Choroid plexus epithelial cell (primary cell): ENCODE data around the gene HAAO.
A peak's percentile ranks its signal among the peaks of the same experiment; 100 is the strongest.
"Not testable (repeated sequence)": the region's sequence is repeated elsewhere in the genome, so short reads cannot be mapped to it uniquely, and the experiment has no call there.

ENCODE experiments used
- DNase-seq: peaks from one replicate; pipeline ENCODE4 v3.0.0-alpha.2; 2010; ENCODE audit warnings: low read depth
- H3K4me3 ChIP-seq: 2 replicates; pipeline ENCODE4 v1.5.1; 2011; ENCODE audit warnings: low read depth, mild to moderate bottlenecking, control low read depth, low read length, moderate library complexity
- TF ChIP-seq, protein P1 (sequence below): conservative IDR thresholded peaks from 2 replicates; pipeline ENCODE4 v1.5.1; 2011; ENCODE audit warnings: low read depth, mild to moderate bottlenecking, control low read depth, inconsistent platforms, low read length, moderate library complexity

The HAAO gene

DNA sequence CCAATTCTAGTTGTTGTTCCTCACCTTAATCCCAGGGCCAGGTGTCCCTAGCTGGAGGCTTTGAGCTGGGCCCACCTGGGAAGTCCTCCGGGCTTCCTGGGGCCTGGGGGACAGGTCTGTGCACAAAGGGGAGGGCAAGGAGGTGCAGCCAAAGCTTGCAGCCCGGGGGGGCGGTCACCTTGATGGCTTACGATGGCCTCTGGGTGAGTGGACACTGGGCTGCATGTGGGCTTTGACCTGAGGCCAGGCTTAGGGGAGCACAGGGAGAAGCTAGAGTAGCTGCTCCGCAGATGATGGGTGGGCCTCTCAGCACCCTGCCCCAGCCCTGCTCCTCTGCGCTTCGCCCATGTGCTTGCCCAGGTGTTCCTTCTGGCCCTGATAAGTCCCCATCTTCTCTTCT lies 41.8 kb upstream of the HAAO start:
- TF ChIP-seq, protein P1, sequence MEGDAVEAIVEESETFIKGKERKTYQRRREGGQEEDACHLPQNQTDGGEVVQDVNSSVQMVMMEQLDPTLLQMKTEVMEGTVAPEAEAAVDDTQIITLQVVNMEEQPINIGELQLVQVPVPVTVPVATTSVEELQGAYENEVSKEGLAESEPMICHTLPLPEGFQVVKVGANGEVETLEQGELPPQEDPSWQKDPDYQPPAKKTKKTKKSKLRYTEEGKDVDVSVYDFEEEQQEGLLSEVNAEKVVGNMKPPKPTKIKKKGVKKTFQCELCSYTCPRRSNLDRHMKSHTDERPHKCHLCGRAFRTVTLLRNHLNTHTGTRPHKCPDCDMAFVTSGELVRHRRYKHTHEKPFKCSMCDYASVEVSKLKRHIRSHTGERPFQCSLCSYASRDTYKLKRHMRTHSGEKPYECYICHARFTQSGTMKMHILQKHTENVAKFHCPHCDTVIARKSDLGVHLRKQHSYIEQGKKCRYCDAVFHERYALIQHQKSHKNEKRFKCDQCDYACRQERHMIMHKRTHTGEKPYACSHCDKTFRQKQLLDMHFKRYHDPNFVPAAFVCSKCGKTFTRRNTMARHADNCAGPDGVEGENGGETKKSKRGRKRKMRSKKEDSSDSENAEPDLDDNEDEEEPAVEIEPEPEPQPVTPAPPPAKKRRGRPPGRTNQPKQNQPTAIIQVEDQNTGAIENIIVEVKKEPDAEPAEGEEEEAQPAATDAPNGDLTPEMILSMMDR: no peak
- no peak overlapping the region for H3K4me3 ChIP-seq
- no peak for DNase-seq

DNA sequence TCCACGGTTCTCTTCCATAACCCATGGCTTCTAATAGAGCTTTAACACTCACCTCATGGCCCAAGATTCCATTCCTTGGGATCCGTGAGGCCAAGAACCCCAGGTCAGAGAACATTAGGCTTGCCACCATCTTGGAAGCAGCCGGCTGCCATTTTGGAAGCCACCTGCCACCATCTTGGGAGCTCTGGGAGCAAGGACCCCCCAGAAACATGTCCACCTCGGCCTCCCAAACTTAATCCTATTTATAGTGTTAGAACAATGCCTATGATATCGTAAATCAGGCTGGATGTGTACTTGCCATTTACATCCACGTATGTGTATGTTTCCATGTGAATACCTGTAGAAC lies 39.9 kb upstream of the HAAO start:
- H3K4me3 ChIP-seq: no peak overlapping the region
- DNase-seq: no peak
- TF ChIP-seq, protein P1: no peak

DNA sequence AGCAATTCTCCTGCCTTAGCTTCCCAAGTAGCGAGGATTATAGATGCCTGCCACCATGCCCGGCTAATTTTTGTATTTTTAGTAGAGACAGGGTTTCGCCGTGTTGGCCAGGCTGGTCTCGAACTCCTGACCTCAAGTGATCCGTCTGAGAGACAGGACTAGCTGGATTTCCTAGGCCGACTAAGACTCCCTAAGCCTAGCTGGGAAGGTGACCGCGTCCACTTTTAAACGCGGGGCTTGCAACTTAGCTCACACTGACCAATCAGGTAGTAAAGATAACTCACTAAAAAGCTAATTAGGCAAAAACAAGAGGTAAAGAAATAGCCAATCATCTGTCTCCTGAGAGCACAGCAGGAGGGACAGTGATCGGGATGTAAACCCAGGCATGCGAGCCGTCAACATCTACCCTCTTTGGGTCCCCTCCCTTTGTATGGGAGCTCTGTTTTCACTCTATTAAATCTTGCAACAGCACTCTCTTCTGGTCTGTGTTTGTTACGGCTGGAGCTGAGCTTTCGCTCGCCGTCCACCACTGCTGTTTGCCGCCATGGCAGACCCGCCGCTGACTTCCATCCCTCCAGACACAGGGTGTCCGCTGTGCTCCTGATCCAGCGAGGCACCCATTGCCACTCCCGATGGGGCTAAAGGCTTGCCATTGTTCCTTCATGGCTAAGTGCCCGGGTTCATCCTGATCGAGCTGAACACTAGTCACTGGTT lies 39.3 kb upstream of the HAAO start:
- H3K4me3 ChIP-seq, DNase-seq: not testable (repeated sequence)

DNA sequence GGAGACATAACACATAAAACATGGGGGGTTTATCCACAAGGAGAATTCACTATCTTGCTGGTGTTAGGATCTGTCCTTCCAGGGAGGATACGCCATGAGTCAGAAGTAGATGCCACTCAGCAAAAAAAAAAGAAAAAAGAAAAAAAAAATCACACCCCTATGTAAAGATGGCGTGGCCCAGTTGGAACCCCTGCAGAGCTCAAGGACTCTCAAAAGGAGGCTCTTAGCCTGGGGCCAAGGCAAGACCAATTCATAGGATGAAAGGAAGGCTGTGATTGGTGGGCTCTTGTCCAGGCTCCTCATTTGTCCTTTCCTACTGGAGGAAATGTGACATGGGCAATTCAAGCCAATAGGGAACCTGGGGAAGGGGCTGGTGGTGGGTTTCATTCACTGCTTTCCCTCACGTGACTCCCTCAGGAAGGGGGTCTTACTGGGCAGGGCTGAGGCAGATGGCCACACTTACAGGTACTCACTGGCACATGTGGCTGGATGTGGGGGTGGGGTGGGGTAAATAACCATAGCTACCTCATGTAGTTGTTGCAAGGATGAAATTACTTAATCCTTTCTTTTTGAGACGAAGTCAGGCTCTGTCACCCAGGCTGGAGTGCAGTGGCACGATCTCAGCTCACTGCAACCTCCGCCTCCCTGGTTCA lies 38.7 kb upstream of the HAAO start:
- TF ChIP-seq, protein P1: no peak
- no peak overlapping the region for H3K4me3 ChIP-seq
- no peak for DNase-seq

DNA sequence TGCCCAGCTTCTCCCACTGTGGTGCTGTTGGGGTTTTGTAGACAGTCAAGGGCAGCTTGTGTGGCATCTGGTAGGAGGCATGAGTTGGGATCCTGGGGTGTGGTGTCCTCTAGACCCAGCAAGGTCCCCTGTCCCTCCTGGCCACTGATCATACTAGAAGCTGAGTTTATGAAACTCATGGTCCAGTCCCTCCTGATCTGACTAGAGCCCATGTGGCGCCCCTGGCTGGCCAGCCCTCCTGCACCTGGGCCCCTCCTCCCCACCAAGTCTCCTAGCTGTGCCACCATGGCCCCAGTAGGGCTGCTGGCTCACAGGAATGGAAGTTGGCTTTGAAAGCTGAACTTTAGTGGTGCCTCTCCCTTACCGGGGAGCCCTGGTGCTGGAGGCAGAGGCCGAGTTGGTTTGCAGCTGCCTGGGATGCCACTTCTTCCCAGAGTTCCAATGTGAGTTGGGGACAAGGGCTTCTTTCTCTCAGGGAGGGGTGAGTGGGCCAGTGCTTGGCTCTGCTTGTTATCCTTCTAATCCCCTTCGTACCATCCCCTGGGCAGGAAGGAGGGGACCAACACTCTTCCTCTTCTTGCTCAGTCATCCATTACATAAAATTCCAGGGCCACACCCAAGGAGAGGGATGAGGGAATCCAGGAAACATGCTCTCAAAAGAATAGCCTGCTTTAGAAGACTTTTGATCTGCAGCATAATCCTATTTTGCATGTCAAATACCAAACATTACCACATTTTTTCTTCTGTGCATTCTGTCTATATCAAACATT lies 37.5 kb upstream of the HAAO start:
- no peak overlapping the region for H3K4me3 ChIP-seq
- TF ChIP-seq, protein P1: no peak
- no peak for DNase-seq

DNA sequence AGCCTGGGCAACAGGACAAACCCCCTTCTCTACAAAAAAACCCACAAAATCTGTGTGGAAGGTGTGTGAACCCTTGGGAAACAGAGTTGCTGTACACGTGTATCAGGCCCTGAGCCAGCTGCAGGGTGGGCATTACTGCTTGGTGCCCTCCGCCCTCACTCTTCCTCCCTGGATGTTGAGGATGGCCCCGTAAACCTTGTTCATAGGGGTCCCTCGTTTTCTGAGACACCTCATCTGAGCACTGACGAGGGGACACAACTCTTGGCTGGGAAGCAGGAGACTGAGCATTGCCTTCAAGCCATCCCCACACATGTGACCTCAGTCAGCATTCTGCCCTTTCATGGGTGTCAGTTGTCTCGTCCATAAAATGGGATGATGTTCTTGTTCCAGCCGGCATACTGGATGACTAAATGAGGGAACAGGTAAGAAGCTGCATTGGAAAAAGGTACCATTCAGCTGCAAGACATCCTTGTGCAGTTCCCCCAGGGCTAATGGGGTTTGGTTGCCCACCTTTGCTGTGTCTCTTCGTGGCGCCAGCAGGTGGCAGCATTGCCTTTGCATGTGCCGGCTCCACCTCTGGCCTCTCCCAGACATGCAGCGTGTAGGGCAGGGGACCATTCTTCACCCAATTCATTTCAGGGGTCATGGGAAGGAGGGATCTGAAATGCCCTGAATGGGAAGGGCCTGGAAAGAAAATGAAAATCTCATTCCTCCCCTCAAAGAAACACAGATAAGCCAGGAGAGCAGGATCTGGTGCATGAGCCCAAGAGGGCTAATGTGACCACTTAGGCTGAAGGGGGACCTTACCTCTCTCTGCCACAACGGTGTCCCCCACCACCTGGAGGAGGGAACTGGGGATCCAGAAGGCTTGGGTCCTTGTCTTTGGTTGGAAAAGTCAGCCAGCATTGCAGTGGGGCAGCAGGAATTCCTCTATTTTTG lies 36.4 kb upstream of the HAAO start:
- peak; percentile 74 for DNase-seq
- TF ChIP-seq, protein P1: peak; percentile 90
- no peak overlapping the region for H3K4me3 ChIP-seq
